ENCODE data around the gene TRIM38. TPM values are rescaled to one million over a fixed set of nuclear protein-coding genes. Genes with fewer than 3 reads are reported as not detected.
"Not testable (repeated sequence)": the region's sequence is repeated elsewhere in the genome, so short reads cannot be mapped to it uniquely, and the experiment has no call there.

Gene TRIM38
- polyA plus RNA-seq, 3 donors: 7.8 to 10.3 (median 10.0) TPM

- DNase-seq (ENCODE audit: low read depth in 3 of 3, low spot score in 2 of 3): no peak
These were observed 23.0 kb upstream of the TRIM38 start for GRCh38 chr6:25939593-25939992.

DNA sequence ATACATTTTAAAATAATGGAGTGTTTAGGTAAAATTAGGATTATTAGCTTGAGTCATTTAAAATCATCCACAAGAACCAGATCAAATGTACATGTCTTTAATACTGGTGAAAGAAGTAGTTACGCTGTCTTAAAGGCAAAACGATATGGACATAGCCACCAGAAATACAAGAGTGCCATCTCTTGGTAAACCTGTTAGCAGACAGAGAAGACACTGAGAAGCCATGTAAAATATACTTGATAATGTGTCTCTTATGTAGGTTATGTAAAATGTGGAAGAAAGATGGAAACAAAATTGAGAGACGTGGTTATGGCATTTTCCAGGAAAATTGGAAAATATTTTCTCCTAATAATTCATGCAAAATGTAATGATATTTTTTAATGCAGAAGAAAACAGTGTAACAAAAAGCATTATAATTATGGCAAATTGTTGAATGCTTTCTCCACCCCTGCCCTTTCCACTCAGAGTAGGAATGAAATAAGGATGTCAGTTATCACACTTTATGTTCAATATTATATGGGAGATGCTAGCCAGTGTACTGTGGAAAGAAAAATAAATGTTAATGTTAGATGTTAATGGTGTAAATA lies 19.9 kb upstream of the TRIM38 start:
- no peak for DNase-seq (ENCODE audit: low read depth in 3 of 3, low spot score in 2 of 3)

DNA sequence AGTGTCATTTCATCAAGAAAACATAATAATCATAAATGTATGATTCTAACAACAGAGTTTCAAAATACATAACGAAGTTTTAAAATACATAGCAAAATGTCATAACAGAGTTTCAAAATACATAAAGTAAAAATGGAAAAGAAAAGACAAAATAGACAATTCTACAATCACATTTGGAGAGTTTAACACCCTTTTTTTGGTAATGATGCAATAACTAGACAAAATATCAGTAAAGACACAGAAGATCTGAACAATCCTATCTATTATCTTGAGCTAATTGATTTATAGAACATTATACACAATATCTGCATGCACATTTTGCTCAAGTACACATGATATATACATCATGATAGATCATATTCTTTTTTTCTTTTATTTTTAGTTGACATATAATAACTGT lies 18.7 kb upstream of the TRIM38 start:
- no peak for DNase-seq (ENCODE audit: low read depth in 3 of 3, low spot score in 2 of 3)

DNA sequence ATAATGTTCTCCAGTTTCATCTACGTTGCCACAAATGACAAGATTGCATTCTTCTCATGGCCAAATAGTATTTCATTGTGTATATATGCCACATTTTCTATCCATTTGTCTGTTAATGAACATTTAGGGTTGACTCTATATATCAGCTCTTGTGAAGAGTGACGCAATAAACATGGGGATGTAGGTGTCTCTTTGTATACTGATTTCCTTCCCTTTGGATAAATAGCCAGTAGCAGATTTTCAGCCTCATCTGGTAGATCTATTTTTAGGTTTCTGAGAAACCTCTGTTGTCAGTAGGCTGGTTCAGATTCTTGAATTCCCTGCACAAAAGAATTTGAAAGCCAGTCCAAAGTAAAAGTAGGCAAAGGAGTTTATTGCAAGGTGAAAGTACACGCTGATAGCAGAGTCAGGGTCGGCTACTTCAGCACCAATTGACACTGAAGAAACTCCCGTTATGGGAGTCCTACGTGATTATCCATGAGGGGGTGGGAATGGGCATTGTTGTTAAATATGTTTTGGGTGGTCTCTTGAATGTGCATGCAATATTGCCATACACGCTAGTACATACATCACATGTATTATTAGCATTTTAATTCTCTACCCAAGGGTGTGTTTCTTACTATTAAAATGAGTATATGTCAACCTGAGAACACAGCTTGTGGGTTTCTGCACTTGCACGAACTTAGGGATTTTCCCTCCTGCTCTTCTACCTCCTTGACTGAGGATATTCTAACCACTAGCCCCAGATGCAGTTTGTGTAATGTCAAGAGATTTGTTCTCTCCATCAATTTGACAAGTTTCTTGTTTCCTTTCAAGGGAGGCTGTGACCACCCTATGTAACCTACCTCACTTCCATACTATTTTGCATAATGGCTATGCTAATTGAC lies 17.7 kb upstream of the TRIM38 start:
- DNase-seq (ENCODE audit: low read depth in 3 of 3, low spot score in 2 of 3): no peak

DNA sequence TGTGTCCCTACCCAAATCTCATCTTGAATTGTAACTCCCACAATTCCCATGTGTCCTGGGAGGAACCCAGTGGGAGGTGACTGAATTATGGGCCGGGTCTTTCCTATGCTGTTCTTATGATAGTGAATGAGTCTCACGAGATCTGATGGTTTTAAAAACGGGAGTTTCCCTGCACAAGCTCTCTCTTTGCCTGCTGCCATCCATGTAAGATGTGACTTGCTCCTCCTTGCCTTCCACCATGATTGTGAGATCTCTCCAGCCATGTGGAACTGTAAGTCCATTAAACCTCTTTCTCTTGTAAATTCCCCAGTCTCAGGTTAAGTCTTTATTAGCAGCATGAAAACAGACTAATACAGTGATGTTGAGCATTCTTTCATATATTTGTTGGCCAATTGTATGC lies 16.9 kb upstream of the TRIM38 start:
- not testable (repeated sequence) for DNase-seq (ENCODE audit: low read depth in 3 of 3, low spot score in 2 of 3)

DNA sequence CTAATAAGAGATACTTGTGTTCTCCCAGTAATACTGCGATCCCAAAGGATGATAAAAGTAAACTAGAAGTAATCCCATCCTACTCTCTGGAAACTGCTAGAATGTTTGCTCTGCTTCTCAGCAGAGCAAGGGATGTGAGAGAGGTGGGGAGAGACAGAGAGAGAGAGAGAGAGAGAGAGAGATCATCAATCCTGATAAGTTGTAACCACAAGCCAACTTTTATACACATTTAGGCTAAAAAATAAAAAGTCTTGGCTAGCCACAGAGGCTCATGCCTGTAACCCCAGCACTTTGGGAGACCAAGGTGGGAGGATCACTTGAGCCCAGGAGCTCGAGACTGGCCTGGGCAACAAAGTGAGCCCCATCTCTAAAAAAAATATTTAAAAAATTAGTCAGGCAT lies 16.0 kb upstream of the TRIM38 start:
- DNase-seq (ENCODE audit: low read depth in 3 of 3, low spot score in 2 of 3): no peak

DNA sequence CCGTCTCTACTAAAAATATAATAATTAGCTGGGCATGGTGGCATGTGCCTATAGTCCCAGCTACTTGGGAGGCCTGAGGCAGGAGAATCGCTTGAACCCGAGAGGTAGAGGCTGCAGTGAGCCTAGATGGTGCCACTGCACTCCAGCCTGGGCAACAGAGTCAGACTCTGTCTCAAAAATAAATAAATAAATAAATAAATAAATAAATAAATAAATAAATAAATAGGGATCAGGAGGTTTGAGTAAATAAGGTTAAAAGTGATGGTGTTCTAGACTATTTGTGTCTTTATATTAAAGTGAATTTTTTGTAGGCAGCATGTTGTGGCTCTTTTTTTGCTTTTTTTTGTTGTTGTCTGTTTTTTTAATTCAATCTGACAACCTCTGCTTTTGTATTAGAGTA lies 15.1 kb upstream of the TRIM38 start:
- not testable (repeated sequence) for DNase-seq (ENCODE audit: low read depth in 3 of 3, low spot score in 2 of 3)

GRCh38 chr6:25949695-25950094 lies 12.9 kb upstream of the TRIM38 start:
- DNase-seq (ENCODE audit: low read depth in 3 of 3, low spot score in 2 of 3): no peak

GRCh38 chr6:25950297-25950696 lies 12.3 kb upstream of the TRIM38 start:
- DNase-seq (ENCODE audit: low read depth in 3 of 3, low spot score in 2 of 3): no peak

GRCh38 chr6:25951296-25952032 lies 11.1 kb upstream of the TRIM38 start:
- DNase-seq (ENCODE audit: low read depth in 3 of 3, low spot score in 2 of 3): no peak

DNA sequence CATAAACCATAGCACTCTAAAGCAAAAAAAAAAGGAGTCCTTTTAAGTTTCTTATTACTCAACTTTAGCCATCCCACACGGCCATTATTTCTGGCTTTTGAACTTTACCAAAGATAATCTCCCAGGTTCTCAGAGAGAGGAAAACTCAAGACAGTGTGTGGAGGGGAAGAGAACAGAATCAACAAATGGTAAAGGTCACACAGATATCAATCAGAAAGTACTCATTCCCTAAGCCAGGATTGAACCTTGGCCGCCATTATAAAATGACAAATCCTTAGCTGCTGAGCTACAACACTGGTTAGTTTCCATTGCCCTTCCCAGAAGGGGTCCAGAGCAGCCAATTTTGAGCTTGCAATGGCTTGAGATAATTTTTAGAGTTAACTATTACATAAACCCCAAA lies 10.1 kb upstream of the TRIM38 start:
- DNase-seq (ENCODE audit: low read depth in 3 of 3, low spot score in 2 of 3): no peak

DNA sequence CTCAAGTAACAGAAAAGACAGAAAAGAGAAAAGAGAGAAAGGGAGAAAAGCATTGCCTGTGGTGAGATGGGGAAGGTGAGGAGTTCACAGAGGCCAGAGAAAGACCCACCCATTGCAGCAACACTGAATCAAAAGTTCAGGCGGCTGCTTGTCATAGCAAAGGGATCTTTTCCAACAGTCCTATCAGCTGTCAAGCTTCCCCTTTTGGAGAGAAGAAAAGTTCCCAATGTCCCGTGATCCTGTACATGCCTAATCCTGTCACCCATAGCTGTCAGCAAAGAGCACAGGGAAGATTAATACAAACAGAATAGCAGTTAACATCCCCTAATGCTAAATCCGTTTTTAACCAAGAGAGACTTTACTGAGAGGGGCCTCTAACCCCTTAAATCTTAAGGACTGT lies 8.9 kb upstream of the TRIM38 start:
- no peak for DNase-seq (ENCODE audit: low read depth in 3 of 3, low spot score in 2 of 3)

DNA sequence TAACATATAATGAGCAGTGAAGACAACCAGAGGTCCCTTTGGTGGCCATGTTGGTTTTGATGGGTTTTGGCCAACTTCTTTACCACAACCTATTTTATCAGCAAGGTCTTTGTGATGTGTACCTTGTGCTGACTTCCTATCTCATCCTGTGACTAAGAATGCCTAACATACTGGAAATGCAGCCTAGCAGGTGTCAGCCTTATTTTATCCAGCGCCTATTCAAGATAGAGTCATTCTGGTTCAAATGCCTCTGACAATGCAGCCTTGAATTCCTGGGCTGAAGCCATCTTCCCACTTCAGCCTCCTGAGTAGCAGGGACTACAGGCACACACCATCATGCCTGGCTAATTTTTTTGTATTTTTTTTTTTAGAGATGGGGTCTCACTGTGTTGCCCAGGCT lies 7.8 kb upstream of the TRIM38 start:
- DNase-seq (ENCODE audit: low read depth in 3 of 3, low spot score in 2 of 3): no peak

- no peak for DNase-seq (ENCODE audit: low read depth in 3 of 3, low spot score in 2 of 3)
These were observed 6.4 kb upstream of the TRIM38 start for GRCh38 chr6:25956226-25956625.

DNA sequence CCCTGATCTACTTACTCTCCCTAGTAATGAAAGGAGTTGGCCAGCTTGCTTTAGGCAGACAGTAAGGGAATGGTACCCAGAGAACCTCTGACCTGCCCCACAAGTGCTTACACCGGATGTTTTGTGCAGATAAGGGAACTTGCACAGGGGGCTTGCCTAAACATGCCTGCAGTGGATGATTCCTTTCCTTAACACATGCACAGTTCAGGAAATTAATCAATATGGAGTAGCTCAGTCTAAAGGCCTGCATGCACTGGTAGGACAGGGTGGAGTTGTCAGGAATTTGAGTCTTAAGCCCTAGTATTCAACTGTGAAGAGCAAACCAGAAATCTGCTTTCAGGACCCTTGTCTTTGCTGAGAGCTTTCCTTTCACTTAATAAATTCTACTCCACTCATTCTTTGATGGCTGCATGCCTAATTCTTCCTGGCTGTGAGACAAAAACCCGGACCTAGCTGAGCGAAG lies 3.9 kb upstream of the TRIM38 start:
- DNase-seq (ENCODE audit: low read depth in 3 of 3, low spot score in 2 of 3): no peak

GRCh38 chr6:25959890-25960536 lies 2.6 kb upstream of the TRIM38 start:
- no peak for DNase-seq (ENCODE audit: low read depth in 3 of 3, low spot score in 2 of 3)

- DNase-seq (ENCODE audit: low read depth in 3 of 3, low spot score in 2 of 3): no peak
These were observed 1.9 kb upstream of the TRIM38 start for GRCh38 chr6:25960734-25961133.

- DNase-seq (ENCODE audit: low read depth in 3 of 3, low spot score in 2 of 3): no peak
These were observed 918 bp upstream of the TRIM38 start for GRCh38 chr6:25961619-25962148.

- no peak for DNase-seq (ENCODE audit: low read depth in 3 of 3, low spot score in 2 of 3)
These were observed 973 bp downstream of the TRIM38 start for GRCh38 chr6:25963426-25964123.

- no peak for DNase-seq (ENCODE audit: low read depth in 3 of 3, low spot score in 2 of 3)
These were observed 2.5 kb downstream of the TRIM38 start for GRCh38 chr6:25965058-25965457.

All from right renal cortex interstitium (tissue), 3 donors.